Measurements from ENCODE around the gene DSG1. TPM values are rescaled to one million over a fixed set of nuclear protein-coding genes. Genes with fewer than 3 reads are reported as not detected.

The DSG1 gene
- total and polyA plus RNA-seq, 2 of the 8 experiments (the other 6 are each of a cell fraction or from before 2014, with no cell fraction given), result 0.06 TPM; not detected in 1

GRCh38 chr18:31329787-31330438 lies 12.0 kb downstream of the DSG1 start (continued):
- TF ChIP-seq, protein P1, sequence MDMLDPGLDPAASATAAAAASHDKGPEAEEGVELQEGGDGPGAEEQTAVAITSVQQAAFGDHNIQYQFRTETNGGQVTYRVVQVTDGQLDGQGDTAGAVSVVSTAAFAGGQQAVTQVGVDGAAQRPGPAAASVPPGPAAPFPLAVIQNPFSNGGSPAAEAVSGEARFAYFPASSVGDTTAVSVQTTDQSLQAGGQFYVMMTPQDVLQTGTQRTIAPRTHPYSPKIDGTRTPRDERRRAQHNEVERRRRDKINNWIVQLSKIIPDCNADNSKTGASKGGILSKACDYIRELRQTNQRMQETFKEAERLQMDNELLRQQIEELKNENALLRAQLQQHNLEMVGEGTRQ (IDR thresholded peaks at IDR 0.05; ENCODE audit: low read length), result no peak
